DOHH2 (cell line): ENCODE data around the gene GFRA1.

Experiments used
- H3F3A ChIP-seq: fragments of 200-600 bp; sonication (generic), shearing (Covaris generic); 2 replicates; pipeline ENCODE4 v1.6.0; 2016; ENCODE audit warnings: antibody characterized with exemption, mild to moderate bottlenecking; ENCODE audit not compliant: control insufficient read depth, insufficient read depth
- H3K27ac ChIP-seq: fragments of 200-600 bp; sonication (generic); 2 replicates; pipeline ENCODE4 v1.5.1; 2014; ENCODE audit warnings: low read depth, mild to moderate bottlenecking, low read length, moderate library complexity
- H3K27me3 ChIP-seq: fragments of 200-600 bp; sonication (generic); 2 replicates; pipeline ENCODE4 v1.6.1; 2014; ENCODE audit warnings: mild to moderate bottlenecking, low read length, mixed read lengths; ENCODE audit not compliant: control insufficient read depth
- H3K36me3 ChIP-seq: fragments of 200-600 bp; sonication (generic); 2 replicates; pipeline ENCODE4 v1.6.1; 2014; ENCODE audit warnings: mild to moderate bottlenecking, low read length, moderate library complexity, mixed read lengths; ENCODE audit not compliant: control insufficient read depth
- H3K4me1 ChIP-seq: fragments of 200-600 bp; sonication (generic); 2 replicates; pipeline ENCODE4 v1.6.1; 2014; ENCODE audit warnings: mild to moderate bottlenecking, low read length, mixed read lengths; ENCODE audit not compliant: control insufficient read depth
- H3K4me2 ChIP-seq: fragments of 200-600 bp; sonication (generic); 2 replicates; pipeline ENCODE4 v1.6.0; 2014; ENCODE audit warnings: mild to moderate bottlenecking, low read length, moderate library complexity
- H3K4me3 ChIP-seq: fragments of 200-600 bp; sonication (generic); 2 replicates; pipeline ENCODE4 v1.5.1; 2014; ENCODE audit warnings: mild to moderate bottlenecking, low read length, mixed read lengths
- H3K79me2 ChIP-seq: fragments of 200-600 bp; sonication (generic); 2 replicates; pipeline ENCODE4 v1.6.1; 2014; ENCODE audit warnings: mild to moderate bottlenecking, low read length, mixed read lengths; ENCODE audit not compliant: control insufficient read depth
- H3K9me2 ChIP-seq: fragments of 200-600 bp; sonication (generic); replicated peaks from 2 replicates; pipeline ENCODE4 v1.6.1; 2014; ENCODE audit warnings: mild to moderate bottlenecking, low read length, mixed read lengths; ENCODE audit not compliant: control insufficient read depth
- H3K9me3 ChIP-seq: fragments of 200-600 bp; sonication (generic); 2 replicates; pipeline ENCODE4 v1.6.1; 2014; ENCODE audit warnings: antibody characterized with exemption, low read length, mixed read lengths; ENCODE audit not compliant: control insufficient read depth, insufficient read depth
- H4K20me1 ChIP-seq: fragments of 200-600 bp; sonication (generic); 2 replicates; pipeline ENCODE4 v1.6.0; 2014; ENCODE audit warnings: low read depth, mild to moderate bottlenecking, antibody characterized with exemption, low read length, moderate library complexity; ENCODE audit not compliant: control insufficient read depth, insufficient read depth
- CTCF ChIP-seq: fragments of 200-600 bp; sonication (generic); IDR thresholded peaks from one replicate; pipeline ENCODE4 v1.5.1; 2014; ENCODE audit warnings: antibody characterized with exemption, mild to moderate bottlenecking, low read depth, low read length; ENCODE audit not compliant: poor library complexity, severe bottlenecking
- EZH2phosphoT487 ChIP-seq: fragments of 200-600 bp; sonication (generic); IDR thresholded peaks from 2 replicates; pipeline ENCODE4 v1.6.1; 2017; ENCODE audit warnings: borderline replicate concordance, mild to moderate bottlenecking, antibody characterized with exemption, low read length, moderate library complexity, mixed read lengths

GFRA1 gene

DNA sequence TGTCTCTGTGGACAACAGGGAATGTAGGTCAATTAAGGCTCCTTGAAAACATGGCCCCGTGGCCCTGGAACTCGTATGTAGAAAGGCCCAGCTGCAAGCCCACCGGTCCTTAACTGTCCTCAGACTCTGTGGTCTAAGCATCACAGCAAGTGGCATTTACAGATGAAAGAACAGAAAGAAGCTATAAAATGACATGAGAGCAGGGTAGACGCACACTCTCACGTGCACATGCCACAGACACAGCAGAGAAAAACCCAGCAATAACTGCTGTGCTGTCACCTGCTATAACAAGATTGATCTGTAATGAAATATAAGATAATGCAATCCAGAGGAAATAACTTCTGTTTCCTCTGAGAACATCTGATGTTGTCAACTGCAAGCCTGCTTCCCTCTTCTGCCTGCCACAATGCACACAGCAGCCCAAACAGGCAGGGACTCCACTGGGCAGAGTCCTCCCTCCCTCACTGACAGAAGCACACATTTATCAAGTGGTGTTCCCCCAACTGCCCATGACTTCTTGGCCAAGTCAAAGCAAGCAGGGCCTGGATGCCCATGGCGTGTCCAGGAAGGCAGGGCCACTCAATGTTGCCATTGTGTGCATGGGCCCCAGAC lies 63.9 kb downstream of the GFRA1 start:
- H4K20me1 ChIP-seq: no peaks in the 10 kb centered on the region
- no peak overlapping the region for H3K27ac ChIP-seq
- H3K4me1 ChIP-seq: no peaks in the 10 kb centered on the region
- no peaks in the 10 kb centered on the region for H3K9me2 ChIP-seq
- H3K79me2 ChIP-seq: no peaks in the 10 kb centered on the region
- H3K4me3 ChIP-seq: no peak overlapping the region
- no peaks in the 10 kb centered on the region for H3K36me3 ChIP-seq
- H3F3A ChIP-seq: no peaks in the 10 kb centered on the region
- H3K27me3 ChIP-seq: no peaks in the 10 kb centered on the region
- no peaks in the 10 kb centered on the region for H3K9me3 ChIP-seq
- no peak overlapping the region for H3K4me2 ChIP-seq
- TF ChIP-seq CTCF (no peak), EZH2phosphoT487 (no peak)

DNA sequence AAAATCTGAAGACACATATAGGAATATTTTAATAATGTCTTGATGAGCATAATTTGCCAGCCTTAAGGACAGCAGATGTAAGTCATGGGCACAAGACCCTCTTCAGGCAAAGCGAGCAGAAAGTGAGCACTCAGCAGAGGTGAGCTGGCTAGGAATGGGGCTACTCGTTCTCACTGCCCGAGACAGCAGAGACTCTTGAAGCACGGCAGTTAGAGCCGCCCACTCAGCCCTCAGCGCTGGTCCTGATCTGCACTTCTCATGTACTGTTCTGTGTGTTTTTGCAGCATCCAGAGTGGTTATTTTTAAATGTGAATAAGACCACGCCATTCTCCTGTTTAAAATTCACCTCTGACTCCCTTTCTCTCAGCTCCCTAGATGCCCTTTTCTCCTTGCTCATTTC lies 65.3 kb downstream of the GFRA1 start:
- Histone ChIP-seq H3K27ac (no peak overlapping the region), H3K4me3 (no peak overlapping the region), H3K9me2 (no peaks in the 10 kb centered on the region), H3K27me3 (no peaks in the 10 kb centered on the region), H3F3A (no peaks in the 10 kb centered on the region), H3K4me1 (no peaks in the 10 kb centered on the region), H3K79me2 (no peaks in the 10 kb centered on the region), H3K4me2 (no peak overlapping the region), H3K36me3 (no peaks in the 10 kb centered on the region), H4K20me1 (no peaks in the 10 kb centered on the region), H3K9me3 (no peaks in the 10 kb centered on the region)
- TF ChIP-seq EZH2phosphoT487 (no peak), CTCF (no peak)

DNA sequence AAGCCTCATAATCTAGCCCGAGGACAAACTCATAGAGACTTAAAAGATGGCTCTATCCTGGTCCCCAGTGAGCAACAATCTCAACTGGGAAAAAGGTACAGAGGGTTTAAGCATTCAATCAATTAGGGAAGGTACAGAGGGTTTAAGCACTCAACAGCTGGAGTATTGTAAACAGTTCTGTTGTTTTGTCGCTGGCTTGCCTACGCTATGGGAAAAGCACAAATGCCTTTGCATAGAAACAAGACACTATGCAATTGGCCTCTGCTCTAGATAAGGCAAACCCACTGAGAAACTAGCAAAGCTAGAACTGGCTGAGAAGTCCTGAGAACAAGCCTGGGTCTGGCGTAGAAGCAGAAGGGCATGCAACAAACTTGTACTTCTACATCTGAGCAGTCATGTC lies 69.3 kb downstream of the GFRA1 start:
- no peak overlapping the region for H3K4me2 ChIP-seq
- H3K4me3 ChIP-seq: no peak overlapping the region
- no peaks in the 10 kb centered on the region for H3K27me3 ChIP-seq
- H3K9me2 ChIP-seq: no peaks in the 10 kb centered on the region
- H3K4me1 ChIP-seq: no peaks in the 10 kb centered on the region
- H3K79me2 ChIP-seq: no peaks in the 10 kb centered on the region
- no peaks in the 10 kb centered on the region for H3K9me3 ChIP-seq
- H3K36me3 ChIP-seq: no peaks in the 10 kb centered on the region
- H3F3A ChIP-seq: no peaks in the 10 kb centered on the region
- H4K20me1 ChIP-seq: no peaks in the 10 kb centered on the region
- no peak for TF ChIP-seq CTCF
- TF ChIP-seq EZH2phosphoT487: no peak
- no peak overlapping the region for H3K27ac ChIP-seq
